GM12872 (cell line): Measurements from ENCODE around the gene CEACAM6.

ENCODE experiments used
- CTCF ChIP-seq: IDR thresholded peaks from 3 replicates; pipeline ENCODE4 v1.5.1; 2011; ENCODE audit warnings: low read depth, mild to moderate bottlenecking, low read length, moderate library complexity; ENCODE audit not compliant: insufficient read depth

CEACAM6 gene

GRCh38 chr19:41748012-41748411 lies 7.3 kb upstream of the CEACAM6 start:
- TF ChIP-seq CTCF: no peak

- TF ChIP-seq CTCF: peak; percentile 88
Measured at GRCh38 chr19:41753159-41753558, 2.2 kb upstream of the CEACAM6 start.

GRCh38 chr19:41753936-41754529 lies 1.3 kb upstream of the CEACAM6 start:
- peak; percentile 85 for TF ChIP-seq CTCF

- TF ChIP-seq CTCF: no peak
Measured at GRCh38 chr19:41758846-41759245, 3.5 kb downstream of the CEACAM6 start.

GRCh38 chr19:41767115-41767514 lies 11.8 kb downstream of the CEACAM6 start:
- TF ChIP-seq CTCF: no peak

GRCh38 chr19:41769608-41770007 lies 14.3 kb downstream of the CEACAM6 start:
- no peak for TF ChIP-seq CTCF

GRCh38 chr19:41771410-41771809 lies 16.1 kb downstream of the CEACAM6 start:
- TF ChIP-seq CTCF: no peak

- TF ChIP-seq CTCF: no peak
Measured at GRCh38 chr19:41774515-41774980, 19.2 kb downstream of the CEACAM6 start.
